GM18951 (cell line): ENCODE data around the gene BTG1.
"Not testable (repeated sequence)": the region's sequence is repeated elsewhere in the genome, so short reads cannot be mapped to it uniquely, and the experiment has no call there.

ENCODE experiments used
- POLR2A ChIP-seq: IDR thresholded peaks from 4 replicates; pipeline ENCODE4 v1.6.1; 2011; ENCODE audit warnings: mild to moderate bottlenecking; ENCODE audit not compliant: insufficient read length, insufficient read depth; ENCODE audit errors: extremely low read depth
- in situ Hi-C: fragments of 300-500 bp; cut with MboI; formaldehyde crosslinking; loops from one replicate; pipeline ENCODE4 v1.12.0; 2022; ENCODE audit warnings: low sequenced_read_pairs, mixed read lengths, inconsistent platforms; ENCODE audit not compliant: unreplicated experiment

BTG1 gene

DNA sequence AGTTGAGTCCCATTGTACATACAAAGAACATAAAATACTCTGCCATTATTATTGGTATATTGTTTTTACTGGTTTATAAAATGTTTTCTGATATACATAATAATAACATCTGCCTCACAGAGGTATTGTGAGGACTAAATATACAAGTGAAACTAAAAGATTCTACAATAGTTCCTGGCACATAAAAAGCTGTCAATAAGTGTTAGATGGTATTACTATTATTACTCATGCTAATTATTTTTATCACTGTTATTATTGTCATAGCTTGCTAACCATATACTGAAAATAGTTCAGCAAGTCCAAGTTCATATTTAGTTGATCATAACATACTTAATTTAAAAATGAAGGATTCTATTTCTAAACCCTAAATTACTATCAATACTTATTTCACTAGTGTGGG, 34.4 kb downstream of the BTG1 start:
- TF ChIP-seq POLR2A: no peak
- in situ Hi-C loops: no loop called here

DNA sequence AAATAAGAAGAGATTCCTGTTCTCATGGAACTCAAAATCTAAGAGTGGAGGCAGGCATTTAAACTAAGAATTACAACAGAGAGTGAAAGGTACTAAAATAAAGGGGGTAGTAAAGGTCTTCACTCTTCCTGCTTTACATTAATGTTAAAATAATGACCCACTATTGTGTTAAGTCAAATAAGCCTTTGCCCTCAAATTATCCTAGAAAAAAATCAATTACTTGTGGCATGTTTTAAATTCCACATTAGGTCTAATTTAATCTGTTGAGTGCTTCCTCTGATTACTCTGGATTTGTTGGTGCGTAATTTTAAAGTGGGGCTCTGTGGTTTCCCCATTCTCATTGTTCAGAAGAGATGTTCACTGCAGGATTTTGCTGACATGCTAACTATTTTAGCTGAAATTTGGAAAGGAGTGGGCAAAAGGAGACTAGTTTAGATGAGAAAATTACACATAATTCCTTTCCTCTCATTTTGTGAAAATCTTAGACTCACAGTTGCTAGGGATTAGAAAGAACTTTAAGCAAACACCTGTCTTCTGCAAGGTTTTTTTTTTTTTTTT, 35.5 kb downstream of the BTG1 start:
- no peak for TF ChIP-seq POLR2A
- in situ Hi-C loops: no loop called here

DNA sequence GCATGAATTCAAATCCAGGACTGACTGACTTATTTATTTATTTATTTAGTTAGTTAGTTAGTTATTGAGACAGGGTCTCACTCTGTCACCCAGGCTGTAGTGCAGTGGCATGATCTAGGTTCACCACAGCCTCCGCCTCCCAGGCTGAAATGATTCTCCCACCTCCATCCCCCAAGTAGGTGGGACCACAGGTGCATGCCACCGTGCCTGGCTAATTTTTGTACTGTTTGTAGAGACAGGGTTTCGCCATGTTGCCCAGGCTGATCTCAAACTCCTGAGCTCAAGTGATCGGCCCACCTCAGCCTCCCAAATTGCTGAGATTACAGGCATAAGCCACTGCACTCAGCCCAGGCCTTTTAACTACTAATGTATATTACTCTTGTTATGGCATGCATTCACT, 36.0 kb downstream of the BTG1 start:
- no peak for TF ChIP-seq POLR2A
- in situ Hi-C loops: no loop called here

DNA sequence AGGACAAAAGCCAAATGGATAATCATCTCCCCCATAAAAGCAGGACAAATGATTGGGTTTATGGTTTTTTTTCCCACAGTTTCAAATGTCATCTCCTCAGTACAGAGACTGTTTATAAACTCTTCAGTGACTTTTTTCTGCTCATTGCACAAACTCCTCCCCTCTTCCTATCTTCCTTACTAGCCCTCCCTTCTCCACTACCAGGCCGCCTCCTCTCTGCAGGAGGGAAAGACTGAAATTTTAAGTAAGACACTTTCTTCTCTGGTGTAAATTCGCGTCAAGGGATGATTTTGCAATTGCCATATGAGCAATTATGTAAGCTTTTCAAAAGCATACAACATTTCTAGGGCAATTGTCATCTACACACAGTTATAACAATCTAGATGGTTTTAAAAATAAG, 37.0 kb downstream of the BTG1 start:
- TF ChIP-seq POLR2A: no peak
- in situ Hi-C loops: no loop called here

DNA sequence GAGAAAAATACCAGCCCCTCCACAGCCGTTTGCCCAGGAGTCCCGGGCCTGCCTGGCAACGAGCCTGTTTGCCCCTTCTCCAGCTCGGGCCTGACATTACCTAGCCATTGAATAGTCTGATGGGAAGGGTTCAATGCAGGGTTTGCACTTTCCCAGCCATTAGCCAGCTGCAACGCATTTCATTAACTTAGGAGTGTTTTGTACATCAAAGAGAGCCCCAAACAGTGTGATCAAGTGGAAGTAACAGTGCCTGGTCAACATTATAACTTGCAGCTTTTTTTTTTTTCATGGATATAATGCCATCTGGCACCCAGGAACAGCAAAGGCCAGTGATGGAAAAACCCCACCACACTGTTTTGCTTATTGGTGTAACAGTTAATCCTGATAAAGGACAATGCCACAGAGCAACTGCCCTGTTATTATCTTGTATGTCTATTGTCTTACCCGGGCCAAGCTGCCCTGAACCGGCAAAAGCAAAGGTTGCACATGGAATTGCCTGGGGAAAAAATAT, 38.0 kb downstream of the BTG1 start:
- in situ Hi-C loops: no loop called here
- TF ChIP-seq POLR2A: no peak

DNA sequence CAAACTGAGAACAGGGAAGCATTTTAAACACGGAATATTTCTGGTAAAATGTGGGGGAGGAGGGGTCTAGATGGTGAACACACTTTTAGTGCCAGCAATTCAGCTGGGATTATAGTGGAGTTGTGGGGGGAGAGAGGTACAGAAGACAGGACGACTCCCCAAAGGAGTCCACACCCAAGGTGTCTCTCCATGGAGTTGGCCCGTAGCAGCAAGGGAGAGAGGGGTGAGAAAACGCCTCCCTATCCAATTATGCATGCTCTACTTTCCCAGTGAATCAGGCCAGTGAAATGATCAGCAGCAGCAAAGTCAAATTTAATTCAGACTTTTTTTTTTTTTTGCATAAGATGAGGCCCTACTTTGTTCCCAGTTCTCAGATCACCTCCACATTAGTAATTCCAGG, 38.6 kb downstream of the BTG1 start:
- in situ Hi-C loops: no loop called here

DNA sequence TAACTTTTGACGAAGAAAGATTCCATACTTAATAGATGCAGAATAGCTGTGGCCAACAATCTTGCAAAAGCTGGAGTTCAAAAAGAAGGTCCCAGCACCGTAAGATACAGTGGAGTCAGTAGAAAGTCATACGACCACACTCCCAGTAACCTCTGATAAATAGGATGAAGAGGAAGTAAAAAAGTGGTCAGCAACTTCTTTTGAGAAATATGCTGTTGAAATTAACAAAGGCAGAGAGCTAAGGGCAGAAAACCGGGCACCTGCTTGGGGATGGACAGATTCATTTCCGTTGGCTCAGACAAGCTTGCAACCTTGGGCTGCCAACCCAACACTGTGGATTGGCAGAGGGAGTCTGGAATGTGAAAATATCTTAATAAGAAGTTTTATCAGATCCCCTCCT, 40.0 kb downstream of the BTG1 start:
- no peak for TF ChIP-seq POLR2A
- in situ Hi-C loops: no loop called here

More for the DNA sequence above, 38.6 kb downstream of the BTG1 start:
- no peak for TF ChIP-seq POLR2A

DNA sequence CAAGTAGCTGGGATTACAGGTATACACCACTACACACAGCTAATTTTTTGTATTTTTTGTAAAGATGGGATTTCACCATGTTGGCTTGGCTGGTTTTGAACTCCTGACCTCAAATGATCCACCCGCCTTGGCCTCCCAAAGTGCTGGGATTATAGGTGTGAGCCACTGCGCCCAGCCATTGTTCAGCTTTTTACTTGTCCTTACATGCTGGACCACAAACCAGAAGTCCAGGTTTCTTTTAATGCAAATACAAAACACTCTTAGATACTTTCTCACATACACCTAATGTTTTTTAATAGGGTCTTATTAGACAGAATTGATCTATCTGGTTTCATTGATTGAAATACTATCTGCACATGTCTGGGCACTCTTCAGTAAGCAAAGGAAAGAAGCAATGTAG, 40.5 kb downstream of the BTG1 start:
- in situ Hi-C loops: no loop called here
- no peak for TF ChIP-seq POLR2A

DNA sequence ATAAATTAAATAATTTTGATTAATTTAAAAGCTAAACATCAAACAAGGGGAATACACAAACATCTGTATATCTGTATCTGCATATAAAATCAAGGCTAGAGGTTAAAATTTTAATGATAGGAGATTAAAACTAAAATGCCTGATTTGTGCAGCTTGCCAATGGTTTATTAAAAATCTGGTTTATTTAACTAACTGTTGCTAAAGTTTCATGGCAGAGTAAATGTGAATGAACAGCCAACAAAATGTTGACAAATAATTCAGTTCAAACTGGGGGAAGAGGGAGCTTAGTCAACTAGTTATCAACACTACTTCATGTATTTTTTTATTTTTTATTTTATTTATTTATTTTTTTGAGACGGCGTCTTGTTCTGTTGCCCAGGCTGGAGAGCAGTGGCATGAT, 43.0 kb downstream of the BTG1 start:
- no peak for TF ChIP-seq POLR2A
- in situ Hi-C loops: no loop called here

DNA sequence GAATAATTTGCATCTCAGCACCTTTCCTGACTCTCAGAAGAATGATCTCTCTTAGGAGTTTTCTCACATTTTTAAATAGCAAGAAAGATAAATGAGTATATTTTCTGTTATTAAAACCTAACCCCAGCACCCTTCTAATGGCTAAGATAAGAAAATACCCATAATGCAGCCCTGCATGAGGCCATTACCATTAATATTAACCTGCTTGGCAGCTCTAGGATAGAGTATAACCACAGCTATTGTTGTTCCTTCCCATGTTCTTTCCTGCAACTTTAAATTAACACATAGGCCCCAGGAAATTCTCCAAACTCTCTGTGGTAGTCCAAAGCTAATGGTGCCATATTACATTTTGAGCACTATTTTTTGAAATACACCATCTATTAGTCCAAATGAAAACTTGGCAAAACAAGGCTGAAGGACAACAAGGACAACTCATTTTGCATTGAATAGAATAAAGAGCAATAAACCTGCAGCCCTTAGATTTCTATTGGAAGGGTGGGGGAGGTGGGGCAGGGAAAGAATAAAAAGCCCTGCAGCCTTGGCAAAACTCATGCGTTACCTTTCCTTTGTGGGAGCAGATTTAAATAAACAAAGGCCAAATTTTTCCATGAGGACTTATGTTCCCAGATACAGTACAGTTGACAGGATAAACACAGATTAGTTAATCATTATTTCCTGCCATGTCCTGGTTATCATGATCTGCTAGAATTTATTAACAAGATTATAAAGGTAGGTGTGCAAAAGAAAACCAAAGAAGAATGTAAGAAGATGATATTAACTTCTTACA, 46.9 kb downstream of the BTG1 start:
- in situ Hi-C loops: no loop called here

DNA sequence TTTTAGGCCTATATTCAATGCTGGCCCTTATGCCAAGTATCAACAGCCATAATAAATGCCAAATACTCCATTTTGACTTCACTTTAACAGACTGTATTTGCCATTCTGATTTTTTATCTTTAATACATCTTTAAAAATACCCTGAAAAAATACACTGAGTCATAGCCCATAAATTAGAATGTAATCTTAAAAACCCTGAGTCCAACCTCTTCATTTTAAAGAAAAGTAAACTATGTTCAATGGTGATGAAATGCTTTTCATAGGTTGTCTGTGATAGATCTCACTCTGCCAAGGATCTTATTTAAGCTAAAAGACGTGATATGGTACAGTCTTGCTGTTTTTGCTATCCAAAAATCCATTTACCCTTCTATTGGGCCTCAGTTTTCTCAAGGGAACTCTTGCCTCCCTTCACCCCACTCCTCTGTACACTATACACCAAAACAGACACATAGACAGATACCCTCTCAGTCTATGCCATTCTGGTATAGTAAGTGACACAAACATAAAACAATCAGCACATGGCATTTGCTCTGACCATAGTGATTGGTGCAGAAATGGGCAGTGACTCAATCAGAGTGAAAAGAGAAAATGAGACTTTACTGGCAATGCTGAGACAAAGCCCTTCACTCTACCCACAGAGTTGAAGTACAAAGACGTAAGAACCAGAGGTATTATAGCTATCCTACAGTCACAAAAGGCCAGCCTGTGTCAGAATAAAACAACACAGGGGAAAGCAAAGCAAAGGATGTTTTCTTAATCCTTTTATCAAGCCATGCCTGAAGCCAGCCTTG, 49.1 kb downstream of the BTG1 start:
- TF ChIP-seq POLR2A: no peak
- in situ Hi-C loops: no loop called here

More for the DNA sequence above, 46.9 kb downstream of the BTG1 start:
- TF ChIP-seq POLR2A: no peak

DNA sequence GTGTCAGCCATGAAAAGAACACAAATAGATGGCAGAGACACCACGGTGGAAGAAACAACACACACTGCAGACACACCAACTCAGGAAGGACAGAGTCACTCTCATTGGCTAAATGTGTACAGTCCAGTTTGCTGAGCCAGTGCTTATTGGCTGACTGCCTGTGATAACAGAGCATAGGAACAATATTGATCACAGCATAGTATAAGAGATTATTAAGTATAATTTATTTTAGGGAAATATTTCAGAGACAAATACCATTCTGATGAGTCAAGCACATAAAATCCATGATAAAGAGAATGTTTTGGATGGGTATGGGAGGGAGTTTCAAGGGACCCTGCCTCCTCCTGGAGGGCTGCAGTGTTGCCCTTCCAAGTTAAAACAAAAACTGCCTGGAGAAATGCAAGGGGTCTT, 50.9 kb downstream of the BTG1 start:
- in situ Hi-C loops: no loop called here
- TF ChIP-seq POLR2A: no peak

DNA sequence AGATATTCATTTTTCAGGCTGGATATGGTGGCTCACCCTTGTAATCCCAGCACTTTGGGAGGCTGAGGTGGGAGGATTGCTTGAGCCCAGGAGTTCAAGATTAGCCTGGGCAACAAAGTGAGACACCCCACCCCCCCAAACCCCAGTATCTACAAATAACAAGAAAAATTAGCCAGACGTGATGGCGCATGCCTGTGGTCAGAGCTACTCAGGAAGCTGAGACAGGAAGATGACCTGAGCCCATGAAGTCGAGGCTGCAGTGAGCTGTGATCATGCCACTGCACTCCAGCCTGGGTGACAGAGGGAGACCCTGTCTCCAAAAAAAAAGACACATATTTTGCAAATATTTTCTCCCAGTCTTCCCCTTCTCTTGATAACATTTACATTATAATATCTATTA, 51.3 kb downstream of the BTG1 start:
- in situ Hi-C loops: not testable (repeated sequence)
